Progenitor cell of endocrine pancreas (in vitro differentiated cells): Measurements from ENCODE around the gene MPPE1. TPM values are rescaled to one million over a fixed set of nuclear protein-coding genes. Genes with fewer than 3 reads are reported as not detected.
A peak's percentile ranks its signal among the peaks of the same experiment; 100 is the strongest.

Source experiments
- DNase-seq: peaks from one replicate; pipeline ENCODE4 v3.0.0; 2021; ENCODE audit warnings: low spot score; ENCODE audit not compliant: unreplicated experiment
- H3K27ac Mint-ChIP-seq: 2 replicates; pipeline ENCODE4 v1.8.0; 2021; ENCODE audit warnings: mild to moderate bottlenecking, moderate library complexity, mixed read lengths
- H3K27me3 Mint-ChIP-seq: 2 replicates; pipeline ENCODE4 v1.8.0; 2021; ENCODE audit warnings: mixed read lengths
- H3K36me3 Mint-ChIP-seq: 2 replicates; pipeline ENCODE4 v1.8.0; 2022; ENCODE audit warnings: mixed read lengths; ENCODE audit not compliant: insufficient read depth
- H3K4me1 Mint-ChIP-seq: 2 replicates; pipeline ENCODE4 v1.8.0; 2021; ENCODE audit warnings: low read depth, mixed read lengths
- H3K4me3 Mint-ChIP-seq: 2 replicates; pipeline ENCODE4 v1.8.0; 2021; ENCODE audit warnings: low read depth, mild to moderate bottlenecking, moderate library complexity, mixed read lengths
- H3K9me3 Mint-ChIP-seq: 2 replicates; pipeline ENCODE4 v1.8.0; 2021; ENCODE audit warnings: low read depth, mixed read lengths
- CTCF ChIP-seq: fragments of 200-600 bp; sonication (generic); IDR thresholded peaks from one replicate; pipeline ENCODE4 v1.5.0; 2021; ENCODE audit warnings: antibody characterized with exemption, mild to moderate bottlenecking; ENCODE audit not compliant: unreplicated experiment
- total RNA-seq: library from RNA; stranded (reverse); gene quantifications from 2 replicates; pipeline ENCODE4 v1.2.1, GENCODE V29; 2021

The MPPE1 gene
- total RNA-seq, 1 donor from 2014 or later, result 27.4 TPM

GRCh38 chr18:11906926-11907874 lies 917 bp downstream of the MPPE1 start:
- no peak for TF ChIP-seq CTCF
- Mint-ChIP-seq H3K9me3 (no peaks in the 10 kb centered on the region), H3K36me3 (no peaks in the 10 kb centered on the region), H3K27me3 (no peaks in the 10 kb centered on the region), H3K4me3 (peak overlapping the region; percentile 89), H3K4me1 (peaks cover 33% of the 10 kb centered on the region), H3K27ac (no peak overlapping the region)
- no peak for DNase-seq

- no peak for TF ChIP-seq CTCF
- Mint-ChIP-seq H3K36me3 (peaks cover 2% of the 10 kb centered on the region), H3K4me1 (peaks cover 38% of the 10 kb centered on the region), H3K27me3 (no peaks in the 10 kb centered on the region), H3K9me3 (no peaks in the 10 kb centered on the region), H3K27ac (no peak overlapping the region), H3K4me3 (no peak overlapping the region)
- DNase-seq, result no peak
Observed at GRCh38 chr18:11906176-11906575, 1.9 kb downstream of the MPPE1 start.

- Mint-ChIP-seq H3K27me3 (no peaks in the 10 kb centered on the region), H3K9me3 (no peaks in the 10 kb centered on the region), H3K4me1 (peaks cover 38% of the 10 kb centered on the region), H3K27ac (no peak overlapping the region), H3K36me3 (peaks cover 2% of the 10 kb centered on the region), H3K4me3 (no peak overlapping the region)
- no peak for TF ChIP-seq CTCF
- DNase-seq, result no peak
Observed at GRCh38 chr18:11905613-11906012, 2.5 kb downstream of the MPPE1 start.

GRCh38 chr18:11902522-11903292 lies 5.4 kb downstream of the MPPE1 start:
- DNase-seq, result no peak
- no peak overlapping the region for H3K4me3 Mint-ChIP-seq
- H3K27ac Mint-ChIP-seq, result no peak overlapping the region
- no peak for TF ChIP-seq CTCF
- peaks cover 30% of the 10 kb centered on the region for H3K4me1 Mint-ChIP-seq
- peaks cover 5% of the 10 kb centered on the region for H3K36me3 Mint-ChIP-seq
- H3K27me3 Mint-ChIP-seq, result no peaks in the 10 kb centered on the region
- no peaks in the 10 kb centered on the region for H3K9me3 Mint-ChIP-seq

- Mint-ChIP-seq H3K4me3 (no peak overlapping the region), H3K27me3 (no peaks in the 10 kb centered on the region), H3K4me1 (peaks cover 23% of the 10 kb centered on the region), H3K36me3 (peaks cover 8% of the 10 kb centered on the region), H3K9me3 (no peaks in the 10 kb centered on the region), H3K27ac (no peak overlapping the region)
- DNase-seq, result no peak
- no peak for TF ChIP-seq CTCF
Observed at GRCh38 chr18:11901826-11902438, 6.2 kb downstream of the MPPE1 start.
